ENCODE data around the gene RBM20.

Gene RBM20

GRCh38 chr10:110709444-110709828, 65.3 kb downstream of the RBM20 start:
- H3K4me3 ChIP-seq (replicated peaks; ENCODE audit: insufficient read depth, low read length) = no peak overlapping the region
- no peak overlapping the region for H3K27ac ChIP-seq (replicated peaks)
- DNase-seq (ENCODE audit: low read depth in 1 of 2, low spot score in 1 of 2) = no peak
- TF ChIP-seq GABPA (IDR thresholded peaks at IDR 0.05; ENCODE audit: low read depth) (no peak), REST (IDR thresholded peaks at IDR 0.05; ENCODE audit: insufficient replicate concordance, low read depth) (no peak), CTCF (IDR thresholded peaks at IDR 0.05; ENCODE audit: insufficient read depth, low read length) (no peak), POLR2AphosphoS5 (IDR thresholded peaks at IDR 0.05; ENCODE audit: low read depth) (no peak), SPI1 (IDR thresholded peaks at IDR 0.05; ENCODE audit: borderline replicate concordance, low read depth) (no peak)
- H3K27me3 ChIP-seq (ENCODE audit: insufficient read depth, poor library complexity, severe bottlenecking) = no peaks in the 10 kb centered on the region

GRCh38 chr10:110709964-110710587, 65.9 kb downstream of the RBM20 start:
- Histone ChIP-seq H3K27me3 (ENCODE audit: insufficient read depth, poor library complexity, severe bottlenecking) (no peaks in the 10 kb centered on the region), H3K4me3 (replicated peaks; ENCODE audit: insufficient read depth, low read length) (no peak overlapping the region), H3K27ac (replicated peaks) (no peak overlapping the region)
- TF ChIP-seq CTCF (IDR thresholded peaks at IDR 0.05; ENCODE audit: insufficient read depth, low read length) (no peak), POLR2AphosphoS5 (IDR thresholded peaks at IDR 0.05; ENCODE audit: low read depth) (no peak), REST (IDR thresholded peaks at IDR 0.05; ENCODE audit: insufficient replicate concordance, low read depth) (no peak), GABPA (IDR thresholded peaks at IDR 0.05; ENCODE audit: low read depth) (no peak), SPI1 (IDR thresholded peaks at IDR 0.05; ENCODE audit: borderline replicate concordance, low read depth) (no peak)
- DNase-seq (ENCODE audit: low read depth in 1 of 2, low spot score in 1 of 2) = no peak

GRCh38 chr10:110710621-110711020, 66.5 kb downstream of the RBM20 start:
- no peak overlapping the region for H3K4me3 ChIP-seq (replicated peaks; ENCODE audit: insufficient read depth, low read length)
- TF ChIP-seq SPI1 (IDR thresholded peaks at IDR 0.05; ENCODE audit: borderline replicate concordance, low read depth) (no peak), CTCF (IDR thresholded peaks at IDR 0.05; ENCODE audit: insufficient read depth, low read length) (no peak), POLR2AphosphoS5 (IDR thresholded peaks at IDR 0.05; ENCODE audit: low read depth) (no peak), GABPA (IDR thresholded peaks at IDR 0.05; ENCODE audit: low read depth) (no peak), REST (IDR thresholded peaks at IDR 0.05; ENCODE audit: insufficient replicate concordance, low read depth) (no peak)
- H3K27me3 ChIP-seq (ENCODE audit: insufficient read depth, poor library complexity, severe bottlenecking) = no peaks in the 10 kb centered on the region
- DNase-seq (ENCODE audit: low read depth in 1 of 2, low spot score in 1 of 2) = no peak
- no peak overlapping the region for H3K27ac ChIP-seq (replicated peaks)
